RWPE2 (cell line): ENCODE results near the gene PRMT7.

Experiments
- ATAC-seq: fragments of 200-7000 bp; cut with Tn5 transposase; 3 replicates; pipeline ENCODE4 v1.9.1; 2021; ENCODE audit warnings: low read depth
- DNase-seq: peaks from one replicate; pipeline ENCODE4 v3.0.0-alpha.2; 2020; ENCODE audit warnings: low spot score
- H3K27ac ChIP-seq: fragments of 450-650 bp; 2 replicates; pipeline ENCODE4 v1.5.1; 2017; ENCODE audit warnings: mild to moderate bottlenecking; ENCODE audit not compliant: poor library complexity, severe bottlenecking
- H3K27me3 ChIP-seq: fragments of 250-450 bp; sonication (Bioruptor Pico); 2 replicates; pipeline ENCODE4 v1.5.1; 2021; ENCODE audit warnings: mild to moderate bottlenecking, moderate library complexity; ENCODE audit not compliant: insufficient read depth, poor library complexity, severe bottlenecking
- H3K36me3 ChIP-seq: fragments of 250-450 bp; sonication (Bioruptor Pico); 2 replicates; pipeline ENCODE4 v1.5.1; 2020; ENCODE audit warnings: low read depth, mild to moderate bottlenecking, moderate library complexity
- H3K4me1 ChIP-seq: fragments of 250-450 bp; sonication (Bioruptor Pico); 2 replicates; pipeline ENCODE4 v1.5.1; 2021; ENCODE audit warnings: mild to moderate bottlenecking, moderate library complexity; ENCODE audit not compliant: insufficient read depth, poor library complexity, severe bottlenecking
- H3K4me3 ChIP-seq: fragments of 250-450 bp; sonication (Bioruptor Pico); 2 replicates; pipeline ENCODE4 v1.5.1; 2021; ENCODE audit warnings: mild to moderate bottlenecking, moderate library complexity; ENCODE audit not compliant: severe bottlenecking
- H3K9me3 ChIP-seq: fragments of 250-450 bp; sonication (Bioruptor Pico); 2 replicates; pipeline ENCODE4 v1.5.1; 2021; ENCODE audit warnings: mild to moderate bottlenecking, moderate library complexity; ENCODE audit not compliant: severe bottlenecking
- CTCF ChIP-seq: fragments of 450-650 bp; IDR thresholded peaks from one replicate; pipeline ENCODE4 v1.5.1; 2017; ENCODE audit warnings: mild to moderate bottlenecking, moderate library complexity; ENCODE audit not compliant: poor library complexity, severe bottlenecking

The PRMT7 gene

GRCh38 chr16:68348639-68349445 lies 38.0 kb downstream of the PRMT7 start:
- Histone ChIP-seq H3K9me3 (no peaks in the 10 kb centered on the region), H3K36me3 (peaks cover 65% of the 10 kb centered on the region), H3K4me1 (no peaks in the 10 kb centered on the region), H3K4me3 (no peak overlapping the region), H3K27ac (no peak overlapping the region), H3K27me3 (no peaks in the 10 kb centered on the region)
- DNase-seq (no peak), ATAC-seq (no peak)
- TF ChIP-seq CTCF = no peak

GRCh38 chr16:68349838-68350410 lies 39.1 kb downstream of the PRMT7 start:
- DNase-seq (no peak), ATAC-seq (no peak)
- no peaks in the 10 kb centered on the region for H3K9me3 ChIP-seq
- no peaks in the 10 kb centered on the region for H3K4me1 ChIP-seq
- H3K4me3 ChIP-seq = no peak overlapping the region
- H3K27me3 ChIP-seq = no peaks in the 10 kb centered on the region
- no peak overlapping the region for H3K27ac ChIP-seq
- peaks cover 57% of the 10 kb centered on the region for H3K36me3 ChIP-seq
- no peak for TF ChIP-seq CTCF

GRCh38 chr16:68350813-68351350 lies 40.1 kb downstream of the PRMT7 start:
- H3K4me1 ChIP-seq = no peaks in the 10 kb centered on the region
- no peak for ATAC-seq
- no peak for TF ChIP-seq CTCF

GRCh38 chr16:68351463-68351862 lies 40.6 kb downstream of the PRMT7 start:
- no peaks in the 10 kb centered on the region for H3K27me3 ChIP-seq
- H3K4me3 ChIP-seq = no peak overlapping the region
- peaks cover 44% of the 10 kb centered on the region for H3K36me3 ChIP-seq
- DNase-seq = no peak
- ATAC-seq = no peak
- TF ChIP-seq CTCF = no peak
- no peaks in the 10 kb centered on the region for H3K9me3 ChIP-seq
- H3K4me1 ChIP-seq = no peaks in the 10 kb centered on the region
- no peak overlapping the region for H3K27ac ChIP-seq

More at GRCh38 chr16:68350813-68351350, 40.1 kb downstream of the PRMT7 start:
- DNase-seq = no peak
- Histone ChIP-seq H3K9me3 (no peaks in the 10 kb centered on the region), H3K4me3 (no peak overlapping the region), H3K27me3 (no peaks in the 10 kb centered on the region), H3K36me3 (peaks cover 49% of the 10 kb centered on the region), H3K27ac (no peak overlapping the region)

GRCh38 chr16:68351991-68352431 lies 41.2 kb downstream of the PRMT7 start:
- Histone ChIP-seq H3K27ac (no peak overlapping the region), H3K9me3 (no peaks in the 10 kb centered on the region), H3K27me3 (no peaks in the 10 kb centered on the region), H3K4me1 (no peaks in the 10 kb centered on the region), H3K36me3 (peaks cover 43% of the 10 kb centered on the region), H3K4me3 (no peak overlapping the region)
- no peak for TF ChIP-seq CTCF
- DNase-seq = no peak
- no peak for ATAC-seq
